GM10266 (cell line): ENCODE data around the gene CLEC4M.
"Not testable (repeated sequence)": the region's sequence is repeated elsewhere in the genome, so short reads cannot be mapped to it uniquely, and the experiment has no call there.

Experiments
- DNase-seq: peaks from one replicate; pipeline ENCODE4 v3.0.0; 2012; ENCODE audit errors: extremely low spot score
- TF ChIP-seq, protein P1 (sequence below): IDR thresholded peaks from 2 replicates; pipeline ENCODE4 v1.5.1; 2012; ENCODE audit warnings: mild to moderate bottlenecking, low read depth; ENCODE audit not compliant: control insufficient read depth, insufficient read depth; ENCODE audit errors: missing control alignments

Gene CLEC4M

DNA sequence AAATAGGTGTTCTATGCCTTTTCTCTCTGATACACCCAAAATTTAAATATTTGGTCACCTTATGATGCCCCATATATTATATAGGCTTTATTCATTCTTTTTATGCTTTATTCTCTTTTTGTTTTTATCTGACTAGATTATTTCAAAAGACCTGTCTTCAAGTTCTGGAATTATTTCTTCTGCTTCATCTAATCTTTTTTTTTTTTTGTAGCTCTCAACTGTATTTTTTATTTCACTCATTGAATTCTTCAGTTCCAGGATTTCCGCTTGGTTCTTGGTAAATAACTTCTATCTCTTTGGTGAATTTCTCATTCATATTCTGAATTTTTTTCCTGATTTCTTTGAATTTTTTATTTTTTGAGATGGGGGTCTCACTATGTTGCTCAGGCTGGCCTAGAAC, 3.9 kb upstream of the CLEC4M start:
- DNase-seq: no peak
- TF ChIP-seq, protein P1, sequence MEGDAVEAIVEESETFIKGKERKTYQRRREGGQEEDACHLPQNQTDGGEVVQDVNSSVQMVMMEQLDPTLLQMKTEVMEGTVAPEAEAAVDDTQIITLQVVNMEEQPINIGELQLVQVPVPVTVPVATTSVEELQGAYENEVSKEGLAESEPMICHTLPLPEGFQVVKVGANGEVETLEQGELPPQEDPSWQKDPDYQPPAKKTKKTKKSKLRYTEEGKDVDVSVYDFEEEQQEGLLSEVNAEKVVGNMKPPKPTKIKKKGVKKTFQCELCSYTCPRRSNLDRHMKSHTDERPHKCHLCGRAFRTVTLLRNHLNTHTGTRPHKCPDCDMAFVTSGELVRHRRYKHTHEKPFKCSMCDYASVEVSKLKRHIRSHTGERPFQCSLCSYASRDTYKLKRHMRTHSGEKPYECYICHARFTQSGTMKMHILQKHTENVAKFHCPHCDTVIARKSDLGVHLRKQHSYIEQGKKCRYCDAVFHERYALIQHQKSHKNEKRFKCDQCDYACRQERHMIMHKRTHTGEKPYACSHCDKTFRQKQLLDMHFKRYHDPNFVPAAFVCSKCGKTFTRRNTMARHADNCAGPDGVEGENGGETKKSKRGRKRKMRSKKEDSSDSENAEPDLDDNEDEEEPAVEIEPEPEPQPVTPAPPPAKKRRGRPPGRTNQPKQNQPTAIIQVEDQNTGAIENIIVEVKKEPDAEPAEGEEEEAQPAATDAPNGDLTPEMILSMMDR: no peak

DNA sequence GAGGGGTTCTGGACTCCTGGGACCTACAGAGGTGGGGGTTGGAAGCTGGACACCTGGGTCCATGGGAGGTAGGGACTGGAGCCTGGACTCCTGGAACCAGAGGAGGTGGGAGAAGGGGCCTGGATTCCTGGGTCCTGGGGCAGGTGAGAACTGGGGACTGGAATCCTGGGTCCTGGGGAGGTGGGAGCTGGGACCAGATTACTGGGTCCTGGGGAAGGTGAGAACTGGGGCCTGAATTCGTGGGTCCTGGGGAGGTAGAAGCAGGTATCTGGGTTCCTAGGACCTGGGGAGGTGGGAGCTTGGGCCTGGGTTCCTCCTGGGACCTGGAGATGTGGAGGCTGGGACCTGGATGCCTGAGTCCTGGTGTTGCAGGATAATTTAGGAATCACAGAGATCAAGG, 653 bp downstream of the CLEC4M start:
- TF ChIP-seq, protein P1: no peak
- no peak for DNase-seq

DNA sequence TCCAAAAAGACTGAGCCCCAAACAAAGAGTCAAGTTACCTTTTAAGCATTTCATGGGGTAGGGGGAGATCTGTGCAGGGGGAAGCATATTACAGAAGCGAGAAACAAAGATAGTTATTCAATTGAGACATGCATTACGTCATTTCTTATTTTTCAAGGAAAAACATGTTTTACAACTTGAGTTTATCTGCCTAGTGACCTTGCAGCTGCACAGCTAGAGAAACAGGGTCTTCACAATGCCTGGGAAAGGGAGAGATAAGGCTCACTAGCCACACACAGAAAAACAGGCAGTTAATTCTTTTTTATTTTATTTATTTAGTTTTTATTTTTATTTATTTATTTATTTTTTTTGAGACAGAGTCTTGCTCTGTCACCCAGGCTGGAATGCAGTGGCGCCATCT, 1.1 kb downstream of the CLEC4M start:
- DNase-seq: not testable (repeated sequence)

DNA sequence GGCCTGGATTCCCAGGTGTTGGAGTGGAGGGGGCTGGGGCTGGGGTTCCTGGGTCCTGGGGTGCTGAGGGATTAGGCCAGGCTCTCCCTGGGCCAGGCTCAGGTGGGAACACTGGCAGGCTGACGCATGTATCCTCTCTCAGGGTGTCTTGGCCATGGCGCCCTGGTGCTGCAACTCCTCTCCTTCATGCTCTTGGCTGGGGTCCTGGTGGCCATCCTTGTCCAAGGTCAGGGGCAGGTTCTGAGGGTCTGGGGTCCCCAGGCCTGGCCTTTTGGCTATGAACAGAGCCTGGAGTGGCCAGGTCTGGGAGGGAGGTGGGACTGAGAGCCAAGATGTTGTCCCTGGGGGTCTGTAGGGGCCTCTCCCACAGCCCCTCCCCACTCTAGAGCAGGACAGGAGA, 2.0 kb downstream of the CLEC4M start:
- DNase-seq: not testable (repeated sequence)

DNA sequence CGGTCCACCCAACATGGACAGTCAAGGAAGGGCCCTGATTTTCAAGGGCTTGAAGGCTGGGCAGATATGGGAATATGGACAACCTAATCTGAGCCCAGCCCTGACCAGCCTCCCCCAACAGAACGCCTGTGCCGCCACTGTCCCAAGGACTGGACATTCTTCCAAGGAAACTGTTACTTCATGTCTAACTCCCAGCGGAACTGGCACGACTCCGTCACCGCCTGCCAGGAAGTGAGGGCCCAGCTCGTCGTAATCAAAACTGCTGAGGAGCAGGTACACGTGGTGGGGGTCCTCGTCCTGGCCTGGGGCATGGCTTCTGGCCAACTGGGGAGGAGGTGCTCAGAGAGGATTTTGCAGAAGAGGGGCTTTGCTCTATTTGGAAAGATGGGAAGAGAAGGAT, 3.5 kb downstream of the CLEC4M start:
- TF ChIP-seq, protein P1: no peak
- no peak for DNase-seq

DNA sequence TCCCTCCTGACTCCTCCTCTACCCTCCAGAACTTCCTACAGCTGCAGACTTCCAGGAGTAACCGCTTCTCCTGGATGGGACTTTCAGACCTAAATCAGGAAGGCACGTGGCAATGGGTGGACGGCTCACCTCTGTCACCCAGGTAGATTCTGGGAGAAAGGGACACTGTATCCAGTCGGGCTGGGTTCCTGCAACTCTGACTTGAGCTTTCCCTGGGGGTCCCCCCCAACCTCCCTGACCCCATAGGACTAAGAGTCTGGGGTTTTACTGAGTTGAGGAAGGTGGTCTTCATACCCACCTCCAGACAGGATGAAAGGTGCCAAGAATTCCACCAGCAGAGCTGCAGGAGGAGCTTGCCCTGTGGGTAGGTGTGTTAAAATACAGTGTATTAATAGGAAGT, 4.4 kb downstream of the CLEC4M start:
- TF ChIP-seq, protein P1: no peak

DNA sequence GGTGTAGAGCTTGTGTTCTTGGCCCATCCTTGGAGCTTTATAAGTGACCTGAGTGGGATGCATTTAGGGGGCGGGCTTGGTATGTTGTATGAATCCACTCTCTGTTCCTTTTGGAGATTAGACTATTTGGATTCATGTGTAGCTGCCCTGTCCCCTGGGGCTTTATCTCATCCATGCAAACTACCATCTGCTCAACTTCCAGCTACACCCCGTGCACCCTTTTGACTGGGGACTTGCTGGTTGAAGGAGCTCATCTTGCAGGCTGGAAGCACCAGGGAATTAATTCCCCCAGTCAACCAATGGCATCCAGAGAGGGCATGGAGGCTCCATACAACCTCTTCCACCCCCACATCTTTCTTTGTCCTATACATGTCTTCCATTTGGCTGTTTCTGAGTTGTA, 6.1 kb downstream of the CLEC4M start:
- TF ChIP-seq, protein P1: no peak
- no peak for DNase-seq

More for the DNA sequence above, 4.4 kb downstream of the CLEC4M start:
- no peak for DNase-seq

DNA sequence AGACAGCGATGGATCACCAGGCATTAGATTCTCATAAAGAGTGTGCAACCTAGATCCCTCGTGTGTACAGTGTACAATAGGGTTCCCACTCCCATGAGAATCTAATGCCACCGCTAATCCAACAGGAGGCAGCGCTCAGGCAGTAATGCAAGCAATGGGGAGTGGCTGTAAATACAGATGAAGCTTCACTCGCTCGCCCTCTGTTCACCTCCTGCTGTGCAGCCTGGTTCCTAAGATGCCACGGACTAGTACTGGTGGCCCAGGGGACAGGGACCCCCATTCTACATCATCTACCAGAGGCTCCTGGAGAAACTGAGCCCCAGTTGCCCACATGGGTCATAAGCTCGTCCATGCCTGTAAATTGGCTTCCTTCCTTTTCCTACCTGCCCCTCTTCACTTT, 8.0 kb downstream of the CLEC4M start:
- DNase-seq: no peak
- TF ChIP-seq, protein P1: no peak
